Stomach smooth muscle (tissue), 2 donors: ENCODE results near the gene NDUFA8.

Experiments used
- H3K27ac ChIP-seq: one replicate; pipeline ENCODE4 v1.7.0; 2013; ENCODE audit warnings: mild to moderate bottlenecking, low read length, inconsistent platforms
- H3K27me3 ChIP-seq, 2 donors: one replicate each; pipeline ENCODE4 v1.7.0; 2013; ENCODE audit warnings: low read length in 2 of 2; ENCODE audit not compliant: insufficient read depth in 2 of 2, control insufficient read depth in 1 of 2
- H3K36me3 ChIP-seq, 2 donors: one replicate each; pipeline ENCODE4 v1.7.0; 2013; ENCODE audit warnings: low read length in 2 of 2; ENCODE audit not compliant: control insufficient read depth in 2 of 2, insufficient read depth in 2 of 2
- H3K4me1 ChIP-seq: one replicate; pipeline ENCODE4 v1.7.0; 2013; ENCODE audit warnings: low read length; ENCODE audit not compliant: control insufficient read depth, insufficient read depth
- H3K4me3 ChIP-seq, 2 donors: one replicate each; pipeline ENCODE4 v1.7.0; 2013; ENCODE audit warnings: low read length in 2 of 2
- H3K9ac ChIP-seq, 2 donors: one replicate each; pipeline ENCODE4 v1.7.0; 2013; ENCODE audit warnings: low read length in 2 of 2, mild to moderate bottlenecking in 1 of 2
- H3K9me3 ChIP-seq, 2 donors: one replicate each; pipeline ENCODE4 v1.7.0; 2013; ENCODE audit warnings: low read length in 2 of 2; ENCODE audit not compliant: control insufficient read depth in 2 of 2
- donor health status: healthy.
- donor health status: Pancreatic carcinoma.

The NDUFA8 gene

DNA sequence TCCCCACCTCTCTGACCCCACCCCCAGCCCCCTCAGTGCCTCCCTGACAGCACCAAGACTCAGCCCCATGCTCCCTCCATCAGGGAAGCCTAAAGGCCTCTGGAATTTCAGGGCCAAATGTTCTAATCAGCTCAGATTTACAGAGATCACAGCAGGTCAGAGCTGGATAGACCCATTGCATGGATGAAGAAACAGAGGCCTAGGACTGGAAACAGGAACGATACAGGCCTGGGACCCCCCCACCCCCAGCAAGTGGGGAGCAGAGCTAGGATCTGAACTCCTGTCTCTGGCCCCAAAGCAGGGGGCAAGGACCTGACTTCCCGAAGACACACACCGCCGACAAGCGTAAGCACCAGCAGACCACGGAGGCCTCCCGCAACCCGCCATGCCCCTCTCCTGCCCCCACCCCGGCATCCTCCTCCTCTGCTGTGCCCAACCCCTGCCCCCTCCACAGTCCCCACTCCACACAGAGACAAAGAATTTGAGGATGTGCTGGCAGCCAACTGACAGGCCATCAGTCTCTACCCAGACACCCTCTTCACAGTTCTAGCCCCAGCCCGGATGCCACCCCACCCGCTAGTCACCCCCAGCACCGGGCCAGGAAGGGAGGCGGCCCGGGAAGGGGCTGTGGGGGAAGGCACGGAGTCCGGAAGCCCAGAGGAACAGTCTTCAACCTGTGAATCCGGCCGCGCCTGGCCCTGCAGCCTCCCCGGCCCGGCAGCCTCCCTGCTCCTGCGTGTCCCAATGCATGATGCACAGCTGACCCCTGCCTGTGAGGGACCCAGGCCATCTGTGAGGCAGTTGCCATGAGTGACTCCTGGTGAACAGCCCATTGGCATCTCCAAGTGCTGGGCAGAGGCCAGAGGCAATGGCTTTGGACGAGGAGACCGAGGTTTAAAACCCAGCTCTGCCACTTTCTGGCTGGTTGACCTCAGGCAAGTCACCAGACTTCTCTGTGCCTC, 31.3 kb downstream of the NDUFA8 start:
- no peak overlapping the region for H3K4me3 ChIP-seq
- peaks cover 0 to 5% of the 10 kb centered on the region in 2 donors for H3K27me3 ChIP-seq
- no peaks in the 10 kb centered on the region for H3K36me3 ChIP-seq
- H3K4me1 ChIP-seq = peaks cover 34% of the 10 kb centered on the region
- no peaks in the 10 kb centered on the region for H3K9me3 ChIP-seq
- H3K27ac ChIP-seq = no peak overlapping the region
- no peak overlapping the region for H3K9ac ChIP-seq

DNA sequence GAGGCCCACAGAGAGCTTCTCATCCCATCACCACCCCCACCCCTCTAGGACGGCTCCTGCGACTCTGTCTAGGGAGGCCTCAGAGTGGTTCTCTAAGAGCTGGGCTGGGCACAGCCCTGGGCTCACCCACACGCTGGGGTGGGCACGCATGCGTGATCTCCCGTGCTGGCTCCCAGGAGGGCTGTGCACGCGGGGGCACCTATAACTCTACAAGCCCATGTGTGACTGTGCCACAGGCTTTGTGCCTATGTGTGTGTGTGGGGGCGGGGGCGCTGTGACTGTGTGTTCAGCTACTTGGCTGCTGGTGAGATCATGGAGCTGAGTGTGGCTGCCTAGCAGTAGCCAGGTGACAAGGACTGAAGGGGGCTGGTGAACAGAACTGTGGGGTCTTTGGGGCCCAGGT, 32.2 kb downstream of the NDUFA8 start:
- H3K9me3 ChIP-seq = no peaks in the 10 kb centered on the region

DNA sequence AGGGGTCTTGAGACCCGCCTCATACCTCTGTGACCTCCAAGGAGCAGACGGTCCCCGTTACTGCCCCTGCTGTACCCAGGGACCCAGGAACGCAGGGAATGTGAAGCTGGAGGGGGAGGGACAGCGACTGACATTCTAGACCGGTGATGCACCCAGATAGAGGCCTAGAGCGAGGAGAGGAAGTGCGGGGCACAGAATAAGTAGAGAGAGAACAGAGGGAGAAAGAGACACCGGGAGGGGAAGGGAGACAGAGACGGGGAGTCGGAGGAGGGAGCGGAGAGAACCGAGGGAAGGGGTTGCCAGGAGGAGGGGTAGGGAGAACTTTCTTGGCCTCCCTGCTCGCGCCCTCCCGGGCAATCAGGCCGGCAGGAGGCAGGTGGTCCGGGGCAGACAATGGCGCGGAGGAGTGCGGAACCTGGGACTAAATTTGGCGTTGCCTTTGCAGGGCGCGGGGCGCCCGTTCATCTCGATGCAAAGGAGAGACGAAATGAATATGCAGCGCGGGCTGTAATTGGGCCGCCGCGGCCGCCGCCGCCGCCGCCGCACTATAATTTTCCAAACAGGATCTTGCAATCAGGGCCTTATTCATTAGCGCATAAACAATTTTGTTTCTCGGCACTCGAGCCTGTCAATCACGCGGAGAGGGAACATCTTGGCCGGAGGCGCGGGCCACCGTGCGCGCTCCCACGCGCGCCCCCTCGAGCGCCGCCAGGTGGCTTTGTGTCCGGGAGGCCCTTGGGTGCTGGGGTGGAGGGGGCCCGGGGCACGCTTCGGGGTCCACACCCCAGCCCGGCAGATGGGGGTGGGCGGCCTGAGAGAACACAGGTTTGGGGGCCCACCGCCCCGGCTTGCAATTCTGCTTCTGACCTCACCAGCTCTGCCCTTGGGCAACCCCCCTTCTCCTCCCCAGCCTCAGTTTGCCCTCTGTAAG, 33.0 kb downstream of the NDUFA8 start:
- Histone ChIP-seq H3K9me3 (no peaks in the 10 kb centered on the region), H3K9ac (peak overlapping the region; percentile 39 to 47), H3K4me3 (peak overlapping the region; percentile 36 to 68), H3K4me1 (peaks cover 28% of the 10 kb centered on the region), H3K27ac (no peak overlapping the region), H3K36me3 (no peaks in the 10 kb centered on the region), H3K27me3 (peaks cover 0 to 5% of the 10 kb centered on the region in 2 donors)

More for the DNA sequence above, 32.2 kb downstream of the NDUFA8 start:
- no peak overlapping the region for H3K27ac ChIP-seq
- H3K36me3 ChIP-seq = no peaks in the 10 kb centered on the region
- no peak overlapping the region for H3K9ac ChIP-seq
- peaks cover 0 to 5% of the 10 kb centered on the region in 2 donors for H3K27me3 ChIP-seq
- no peak overlapping the region for H3K4me3 ChIP-seq
- peaks cover 34% of the 10 kb centered on the region for H3K4me1 ChIP-seq

DNA sequence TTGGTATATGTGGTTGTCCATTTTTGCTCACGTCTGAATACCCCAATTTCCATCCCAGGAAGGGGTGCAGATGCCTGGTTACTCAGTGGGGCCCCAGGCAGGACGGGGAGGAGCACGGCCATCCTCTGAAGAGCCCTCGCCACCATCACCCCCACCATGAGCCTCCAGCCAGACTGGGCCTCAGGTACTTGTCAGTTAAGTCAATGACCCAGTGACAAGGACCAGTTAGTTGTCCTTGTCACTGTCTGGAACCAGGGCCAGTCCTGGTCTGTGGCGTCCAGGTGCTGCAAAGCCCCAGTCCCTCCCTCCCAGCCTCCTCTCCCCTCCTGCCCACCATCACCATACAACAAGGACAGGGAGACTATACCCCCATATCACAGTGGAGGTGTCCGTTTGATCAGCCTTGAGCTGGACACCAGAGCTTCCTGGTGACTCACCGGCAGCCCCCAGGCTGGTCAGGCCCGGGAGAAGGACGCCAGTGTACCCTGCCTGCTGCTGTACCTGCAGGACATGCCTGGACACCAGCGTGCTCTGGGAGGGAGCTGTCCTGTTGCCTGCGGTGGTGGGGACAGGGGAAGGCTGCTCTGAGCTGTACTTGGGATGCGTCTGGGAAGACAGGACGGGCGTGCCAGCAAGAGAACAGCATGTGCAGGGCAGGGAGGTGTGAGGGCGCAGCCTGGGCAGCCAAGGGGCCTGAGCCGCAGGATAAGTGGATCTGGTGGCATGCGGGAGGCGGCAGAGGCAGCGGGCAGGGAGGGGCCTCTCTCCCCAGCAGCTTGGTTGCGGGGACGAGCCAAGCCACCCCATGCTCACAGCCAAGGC, 33.9 kb downstream of the NDUFA8 start:
- Histone ChIP-seq H3K4me3 (peak overlapping the region; percentile 36 to 68), H3K36me3 (no peaks in the 10 kb centered on the region), H3K9me3 (no peaks in the 10 kb centered on the region), H3K4me1 (peaks cover 20% of the 10 kb centered on the region), H3K27me3 (peaks cover 0 to 5% of the 10 kb centered on the region in 2 donors), H3K27ac (no peak overlapping the region), H3K9ac (no peak overlapping the region)

DNA sequence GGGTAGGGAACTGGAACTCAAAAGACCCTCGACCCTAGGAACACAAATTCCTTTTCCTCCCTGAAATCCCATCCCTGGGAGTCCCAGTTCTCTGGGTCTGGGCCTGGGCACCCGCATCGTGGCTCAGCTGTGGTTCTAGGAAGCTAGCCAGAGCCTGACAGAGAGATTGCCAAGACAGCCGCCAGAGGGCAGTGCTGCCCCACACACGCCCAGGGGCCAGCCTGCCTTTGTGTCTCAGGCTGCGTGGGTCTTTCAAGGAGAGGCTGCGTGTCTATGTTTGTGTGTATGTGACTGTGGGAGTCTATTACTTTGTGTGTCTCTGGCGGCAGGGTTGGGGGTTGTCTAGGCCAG, 34.4 kb downstream of the NDUFA8 start:
- Histone ChIP-seq H3K9me3 (no peaks in the 10 kb centered on the region), H3K9ac (no peak overlapping the region), H3K27me3 (peaks cover 0 to 5% of the 10 kb centered on the region in 2 donors), H3K4me3 (no peak overlapping the region), H3K27ac (no peak overlapping the region), H3K36me3 (no peaks in the 10 kb centered on the region), H3K4me1 (peaks cover 18% of the 10 kb centered on the region)

DNA sequence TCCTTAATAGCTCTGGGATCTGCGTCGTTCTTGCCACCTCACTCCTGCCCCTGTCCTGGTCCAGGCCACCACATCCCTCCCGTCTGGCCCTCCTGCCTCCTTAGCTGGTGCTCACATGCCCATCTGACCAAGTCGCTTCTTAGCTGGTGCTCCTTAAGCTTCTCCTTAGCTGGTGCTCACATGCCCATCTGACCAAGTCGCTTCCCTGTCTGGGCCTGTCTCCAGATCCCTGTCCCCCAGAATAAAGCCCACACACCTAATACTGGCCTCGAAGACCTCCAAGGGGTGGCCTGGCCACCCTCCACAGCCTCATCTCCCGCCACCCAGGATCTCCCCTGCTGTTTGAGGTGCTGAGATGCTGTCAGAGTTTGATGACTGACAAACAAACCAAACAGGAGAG, 35.1 kb downstream of the NDUFA8 start:
- Histone ChIP-seq H3K27ac (no peak overlapping the region), H3K36me3 (no peaks in the 10 kb centered on the region), H3K9ac (no peak overlapping the region), H3K4me1 (peaks cover 18% of the 10 kb centered on the region), H3K27me3 (peaks cover 0 to 5% of the 10 kb centered on the region in 2 donors), H3K4me3 (no peak overlapping the region), H3K9me3 (no peaks in the 10 kb centered on the region)

DNA sequence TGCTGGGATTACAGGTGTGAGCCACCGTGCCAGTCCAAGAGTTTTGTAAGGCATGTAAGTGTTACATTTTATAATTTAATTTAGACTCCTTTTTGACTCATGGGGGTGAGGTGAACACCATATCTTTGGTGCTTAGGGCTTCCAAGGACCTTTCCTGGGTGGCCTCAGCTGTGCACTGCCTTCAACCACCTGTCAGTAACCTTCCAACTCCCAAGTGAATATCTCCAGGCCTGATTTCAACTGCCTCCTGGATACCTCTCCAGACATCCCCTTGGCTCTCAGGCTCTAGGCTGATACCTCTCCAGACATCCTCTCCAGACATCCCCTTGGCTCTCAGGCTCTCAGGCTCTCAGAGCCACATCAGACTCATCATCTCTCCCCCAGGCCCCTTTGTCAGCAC, 35.5 kb downstream of the NDUFA8 start:
- Histone ChIP-seq H3K9me3 (no peaks in the 10 kb centered on the region), H3K36me3 (no peaks in the 10 kb centered on the region), H3K9ac (no peak overlapping the region), H3K27ac (no peak overlapping the region), H3K27me3 (peaks cover 0 to 5% of the 10 kb centered on the region in 2 donors), H3K4me3 (no peak overlapping the region), H3K4me1 (peaks cover 18% of the 10 kb centered on the region)

DNA sequence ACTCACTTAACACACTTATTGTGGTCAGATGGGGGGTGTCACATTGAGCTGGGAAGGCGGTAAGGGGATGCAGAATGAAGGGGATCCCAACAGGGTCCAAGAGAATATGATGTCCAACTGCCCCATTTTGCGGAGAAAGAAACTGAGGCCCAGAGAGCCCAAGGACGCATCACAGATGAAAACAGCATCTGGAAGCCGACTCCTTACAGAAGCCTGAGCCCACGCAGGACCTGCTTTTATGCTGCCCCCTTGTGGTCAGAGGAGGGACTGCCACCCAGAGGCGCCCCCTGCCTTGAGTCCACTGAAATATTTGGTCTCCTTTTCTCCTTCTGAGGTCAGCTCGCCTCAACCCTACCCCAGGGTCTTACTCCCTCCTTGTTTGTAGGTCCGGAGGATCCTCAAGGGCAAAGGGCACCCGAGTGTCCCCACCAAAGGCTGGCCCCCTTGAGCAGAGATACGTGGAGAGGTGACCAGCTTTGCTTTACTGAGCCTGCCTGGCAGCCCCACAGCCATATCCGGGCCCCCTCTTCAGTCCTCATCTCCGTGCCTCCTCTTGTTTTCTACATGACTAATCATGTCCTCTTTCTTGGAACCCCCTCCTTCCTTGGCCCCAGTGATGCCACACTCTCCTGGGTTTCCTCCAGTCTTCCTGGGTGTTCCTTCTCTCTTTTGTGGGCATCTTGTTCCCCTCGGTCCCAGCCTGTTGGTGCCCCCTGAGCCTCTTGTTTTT, 36.5 kb downstream of the NDUFA8 start:
- no peak overlapping the region for H3K9ac ChIP-seq
- peaks cover 0 to 5% of the 10 kb centered on the region in 2 donors for H3K27me3 ChIP-seq
- no peaks in the 10 kb centered on the region for H3K9me3 ChIP-seq
- H3K4me3 ChIP-seq = no peak overlapping the region
- no peaks in the 10 kb centered on the region for H3K36me3 ChIP-seq
- H3K4me1 ChIP-seq = peaks cover 18% of the 10 kb centered on the region
- no peak overlapping the region for H3K27ac ChIP-seq

DNA sequence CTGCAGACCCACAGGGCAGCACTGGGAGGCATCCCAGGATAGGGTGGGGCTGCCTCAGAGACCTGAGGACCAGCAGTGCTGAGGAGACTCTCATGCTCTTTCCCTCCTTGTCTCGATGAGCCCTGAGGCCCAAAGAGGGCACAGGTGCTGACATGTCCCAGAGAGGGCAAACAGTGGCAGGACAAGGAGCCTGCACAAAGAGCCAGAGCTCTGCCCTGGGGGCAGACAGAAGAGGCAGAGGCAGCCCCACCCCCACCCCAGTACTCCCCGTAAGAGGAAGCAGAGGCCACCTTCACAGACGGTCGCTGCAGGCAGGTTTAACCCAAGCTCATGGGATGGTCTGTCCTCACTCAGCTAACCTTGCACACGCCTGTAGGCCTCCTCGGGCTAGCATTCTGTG, 37.1 kb downstream of the NDUFA8 start:
- no peak overlapping the region for H3K4me3 ChIP-seq
- no peak overlapping the region for H3K27ac ChIP-seq
- peaks cover 18% of the 10 kb centered on the region for H3K4me1 ChIP-seq
- peaks cover 0 to 5% of the 10 kb centered on the region in 2 donors for H3K27me3 ChIP-seq
- H3K36me3 ChIP-seq = no peaks in the 10 kb centered on the region
- H3K9me3 ChIP-seq = no peaks in the 10 kb centered on the region
- no peak overlapping the region for H3K9ac ChIP-seq
